Gastrocnemius medialis (tissue), 4 donors: ENCODE data around the gene RARRES2. TPM values are rescaled to one million over a fixed set of nuclear protein-coding genes. Genes with fewer than 3 reads are reported as not detected.

Experiments
- ATAC-seq, 2 donors: fragments of 150-250 bp; one replicate each; pipeline ENCODE4 v1.9.1; 2016
- DNase-seq, 2 donors: peaks; one replicate each; pipeline ENCODE4 v3.0.0-alpha.2; 2019
- H3K27ac ChIP-seq, 4 donors: fragments of 200-600 bp; sonication (generic); 1 replicate in 1 of 4; 2 replicates in 3 of 4; pipeline ENCODE4 v1.5.1; 2016 to 2018; ENCODE audit warnings: mild to moderate bottlenecking in 2 of 4, moderate library complexity in 1 of 4
- H3K27me3 ChIP-seq, 3 donors: fragments of 200-600 bp; sonication (generic) in 2 of 3; 1 replicate in 1 of 3; 2 replicates in 2 of 3; pipeline versions ENCODE4 v1.5.1 to v1.6.0; 2016 to 2019; ENCODE audit warnings: mild to moderate bottlenecking in 1 of 3, moderate library complexity in 1 of 3
- H3K36me3 ChIP-seq, 2 donors: fragments of 200-600 bp; sonication (generic) in 1 of 2; one replicate each; pipeline ENCODE4 v1.5.1; 2017 to 2018
- H3K4me1 ChIP-seq, 2 donors: fragments of 200-600 bp; sonication (generic) in 1 of 2; one replicate each; pipeline ENCODE4 v1.5.1; 2016 to 2017; ENCODE audit warnings: mild to moderate bottlenecking in 2 of 2
- H3K4me3 ChIP-seq, 4 donors: fragments of 200-600 bp; sonication (generic) in 3 of 4; 1 replicate in 1 of 4; 2 replicates in 3 of 4; pipeline ENCODE4 v1.5.1; 2016 to 2019; ENCODE audit warnings: mild to moderate bottlenecking in 2 of 4
- H3K9me3 ChIP-seq, 3 donors: fragments of 200-600 bp; sonication (generic) in 2 of 3; 1 replicate in 1 of 3; 2 replicates in 2 of 3; pipeline ENCODE4 v1.5.1; 2016 to 2019
- CTCF ChIP-seq, 5 experiments: fragments of 450-650 bp in 3 of 5; fragments of 200-600 bp in 2 of 5; sonication (generic) in 2 of 5; IDR thresholded peaks in 4 of 5; conservative IDR thresholded peaks in 1 of 5; 1 replicate in 4 of 5; 2 replicates in 1 of 5; pipeline ENCODE4 v1.5.1; 2016 to 2019; ENCODE audit warnings: antibody characterized with exemption in 5 of 5, mild to moderate bottlenecking in 3 of 5, moderate library complexity in 3 of 5
- POLR2A ChIP-seq, 2 donors: fragments of 450-650 bp; IDR thresholded peaks; one replicate each; pipeline ENCODE4 v1.6.1; 2017; ENCODE audit warnings: antibody characterized with exemption in 2 of 2, mild to moderate bottlenecking in 2 of 2, moderate library complexity in 2 of 2
- in situ Hi-C, 4 donors: fragments of 200-750 bp; cut with MboI; loops; one replicate each; pipeline versions ENCODE4 v1.15.0 to v1.8.0; 2017; ENCODE audit warnings: low sequenced_read_pairs in 4 of 4
- intact Hi-C: fragments of 100-400 bp; cut with DNase I; formaldehyde crosslinking; loops from one replicate; pipeline ENCODE4 v1.15.1; 2023; ENCODE audit warnings: low total_unique reads
- total RNA-seq, 4 donors: library from RNA; depleted of rRNA; stranded (reverse); fragments of >200 nt; gene quantifications; one replicate each; pipeline versions ENCODE4 v1.1.0 to v1.2.3, GENCODE V29; 2016

The RARRES2 gene
- total RNA-seq, 4 donors from 2014 or later = 4.7 to 14.3 (median 6.5) TPM

GRCh38 chr7:150368884-150369747 lies 27.7 kb upstream of the RARRES2 start:
- intact Hi-C loops (loop anchor here (1.0 to 10.0 kb wide), 3 partner anchors 8 to 1484 kb away; partner anchors contain the start of genes EZH2 and SMARCD3), in situ Hi-C loops (no loop called here)
- H3K36me3 ChIP-seq = peaks cover 0 to 16% of the 10 kb centered on the region in 2 donors
- H3K4me1 ChIP-seq = peaks cover 38% of the 10 kb centered on the region in 2 donors
- no peaks in the 10 kb centered on the region for H3K27me3 ChIP-seq
- peak overlapping the region; percentile 98 to 100 (median 100) for H3K27ac ChIP-seq
- H3K9me3 ChIP-seq = no peaks in the 10 kb centered on the region
- ATAC-seq (peak; percentile 60 to 72), DNase-seq (peak; percentile 46 to 72)
- peak overlapping the region; percentile 74 to 87 (median 84) for H3K4me3 ChIP-seq
- TF ChIP-seq CTCF (IDR thresholded peaks at IDR 0.05 in 4 of 5, conservative IDR thresholded peaks at IDR 0.05 in 1 of 5) (peak in 1 of 5 experiments; percentile 4), POLR2A (IDR thresholded peaks at IDR 0.05) (peak; percentile 44 to 86)

- Histone ChIP-seq H3K9me3 (no peaks in the 10 kb centered on the region), H3K4me3 (peak within 1 kb of the TSS; percentile 74 to 87 (median 84)), H3K4me1 (peaks cover 33 to 40% of the 10 kb centered on the region in 2 donors), H3K36me3 (peaks cover 0 to 7% of the 10 kb centered on the region in 2 donors), H3K27me3 (no peaks in the 10 kb centered on the region), H3K27ac (peak within 1 kb of the TSS; percentile 98 to 100 (median 100))
- peak; percentile 89 to 91 for TF ChIP-seq POLR2A (IDR thresholded peaks at IDR 0.05)
- peak in 1 of 5 experiments; percentile 22 for TF ChIP-seq CTCF (IDR thresholded peaks at IDR 0.05 in 4 of 5, conservative IDR thresholded peaks at IDR 0.05 in 1 of 5)
- in situ Hi-C loops (no loop called here), intact Hi-C loops (loop anchor here (10.0 kb wide), 2 partner anchors 877 to 1483 kb away; partner anchors contain the start of genes EZH2 and SMARCD3)
- ATAC-seq (peak; percentile 75 to 85), DNase-seq (peak; percentile 90 to 94)
Observed at GRCh38 chr7:150368096-150368883, 26.9 kb upstream of the RARRES2 start, which contains the start of gene REPIN1. Gene REPIN1, plus strand, starts transcription at chr7:150368822. Its CDS starts 890 bp downstream, at chr7:150369712.

GRCh38 chr7:150367677-150368095 lies 26.3 kb upstream of the RARRES2 start:
- H3K4me1 ChIP-seq = peaks cover 30 to 42% of the 10 kb centered on the region in 2 donors
- intact Hi-C loops (loop anchor here (10.0 kb wide), 2 partner anchors 877 to 1483 kb away; partner anchors contain the start of genes EZH2 and SMARCD3), in situ Hi-C loops (no loop called here)
- no peaks in the 10 kb centered on the region for H3K27me3 ChIP-seq
- DNase-seq (no peak), ATAC-seq (peak in 1 of 2 donors; percentile 62)
- no peak for TF ChIP-seq POLR2A (IDR thresholded peaks at IDR 0.05)
- TF ChIP-seq CTCF (IDR thresholded peaks at IDR 0.05 in 4 of 5, conservative IDR thresholded peaks at IDR 0.05 in 1 of 5) = no peak
- no peaks in the 10 kb centered on the region for H3K9me3 ChIP-seq
- peak overlapping the region; percentile 98 to 100 (median 100) for H3K27ac ChIP-seq
- peaks cover 0 to 2% of the 10 kb centered on the region in 2 donors for H3K36me3 ChIP-seq
- peak overlapping the region; percentile 74 to 87 (median 84) for H3K4me3 ChIP-seq

- intact Hi-C loops (loop anchor here (10.0 kb wide), 2 partner anchors 879 to 1481 kb away; partner anchors contain the start of genes EZH2 and SMARCD3), in situ Hi-C loops (no loop called here)
- Histone ChIP-seq H3K9me3 (no peaks in the 10 kb centered on the region), H3K4me3 (no peak overlapping the region), H3K27me3 (no peaks in the 10 kb centered on the region), H3K4me1 (peaks cover 44 to 56% of the 10 kb centered on the region in 2 donors), H3K36me3 (no peaks in the 10 kb centered on the region), H3K27ac (peak overlapping the region; percentile 25 to 98 (median 56))
- no peak for TF ChIP-seq POLR2A (IDR thresholded peaks at IDR 0.05)
- no peak for TF ChIP-seq CTCF (IDR thresholded peaks at IDR 0.05 in 4 of 5, conservative IDR thresholded peaks at IDR 0.05 in 1 of 5)
- DNase-seq (no peak), ATAC-seq (no peak)
Observed at GRCh38 chr7:150365673-150366398, 24.4 kb upstream of the RARRES2 start.
